Liver (tissue), 3 donors: Measurements from ENCODE around the gene DPY19L1.
"Not testable (repeated sequence)": the region's sequence is repeated elsewhere in the genome, so short reads cannot be mapped to it uniquely, and the experiment has no call there.

Experiments
- GABPA ChIP-seq, 2 donors: IDR thresholded peaks in 1 of 2; conservative IDR thresholded peaks in 1 of 2; 2 replicates each; pipeline ENCODE4 v1.6.1; 2016; ENCODE audit warnings: antibody characterized with exemption in 2 of 2, mild to moderate bottlenecking in 1 of 2, moderate library complexity in 1 of 2
- HNF4A ChIP-seq, 2 donors: conservative IDR thresholded peaks; 2 replicates each; pipeline ENCODE4 v1.6.1; 2016; ENCODE audit warnings: antibody characterized with exemption in 2 of 2, mild to moderate bottlenecking in 2 of 2
- RAD21 ChIP-seq, 2 donors: IDR thresholded peaks; 2 replicates each; pipeline ENCODE4 v1.6.1; 2016; ENCODE audit warnings: antibody characterized with exemption in 2 of 2, mild to moderate bottlenecking in 2 of 2
- RXRA ChIP-seq, 2 donors: IDR thresholded peaks; 2 replicates each; pipeline ENCODE4 v1.6.1; 2017 to 2018; ENCODE audit warnings: antibody characterized with exemption in 2 of 2, mild to moderate bottlenecking in 1 of 2
- SP1 ChIP-seq: IDR thresholded peaks from 2 replicates; pipeline ENCODE4 v1.6.1; 2018; ENCODE audit warnings: antibody characterized with exemption, mild to moderate bottlenecking
- TAF1 ChIP-seq: conservative IDR thresholded peaks from 2 replicates; pipeline ENCODE4 v1.6.1; 2016; ENCODE audit warnings: antibody characterized with exemption, mild to moderate bottlenecking
- YY1 ChIP-seq: IDR thresholded peaks from 2 replicates; pipeline ENCODE4 v1.6.1; 2016; ENCODE audit warnings: antibody characterized with exemption, mild to moderate bottlenecking
- TF ChIP-seq, protein P1 (sequence below): fragments of 150-350 bp; IDR thresholded peaks from 2 replicates; pipeline ENCODE4 v1.5.1; 2017; ENCODE audit warnings: improper control_type of control experiment, low read depth, low read length; ENCODE audit not compliant: missing input control
- TF ChIP-seq, protein P2 (sequence below): IDR thresholded peaks from 2 replicates; pipeline ENCODE4 v1.6.1; 2016; ENCODE audit warnings: antibody characterized with exemption
- TF ChIP-seq, protein P3 (sequence below): IDR thresholded peaks from 2 replicates; pipeline ENCODE4 v1.6.1; 2016; ENCODE audit warnings: antibody characterized with exemption
- TF ChIP-seq, protein P4 (sequence below): IDR thresholded peaks from 2 replicates; pipeline ENCODE4 v1.6.1; 2016; ENCODE audit warnings: antibody characterized with exemption, mild to moderate bottlenecking
- TF ChIP-seq, protein P5 (sequence below): IDR thresholded peaks from 2 replicates; pipeline ENCODE4 v1.6.1; 2016; ENCODE audit warnings: antibody characterized with exemption
- donor health status: healthy.
- donor health status: healthy.

DNA sequence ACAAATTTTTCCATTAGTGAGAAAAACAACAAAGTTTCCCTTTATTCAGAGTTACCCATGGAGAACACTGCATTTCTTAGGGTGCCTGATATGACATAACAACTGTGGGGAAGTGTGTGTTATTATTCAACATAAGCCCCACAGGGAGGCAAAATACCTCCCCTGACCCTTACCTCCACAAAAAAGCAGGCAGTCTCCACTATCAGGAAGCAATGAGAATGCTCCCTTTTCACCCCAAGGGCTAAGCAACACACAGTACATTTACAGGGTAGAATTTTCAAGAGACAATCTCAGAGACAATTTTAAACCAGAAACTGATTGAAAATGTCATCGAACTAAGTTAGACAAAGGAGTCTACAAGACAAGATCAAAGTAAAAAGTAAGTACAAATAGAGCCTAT is 69.5 kb downstream of the DPY19L1 start:
- not testable (repeated sequence) for TF ChIP-seq SP1; RXRA (IDR thresholded peaks at IDR 0.05); TAF1; RAD21 (IDR thresholded peaks at IDR 0.05); HNF4A (conservative IDR thresholded peaks at IDR 0.05); YY1; GABPA (IDR thresholded peaks at IDR 0.05 in 1 of 2, conservative IDR thresholded peaks at IDR 0.05 in 1 of 2)
- TF ChIP-seq, protein P1, sequence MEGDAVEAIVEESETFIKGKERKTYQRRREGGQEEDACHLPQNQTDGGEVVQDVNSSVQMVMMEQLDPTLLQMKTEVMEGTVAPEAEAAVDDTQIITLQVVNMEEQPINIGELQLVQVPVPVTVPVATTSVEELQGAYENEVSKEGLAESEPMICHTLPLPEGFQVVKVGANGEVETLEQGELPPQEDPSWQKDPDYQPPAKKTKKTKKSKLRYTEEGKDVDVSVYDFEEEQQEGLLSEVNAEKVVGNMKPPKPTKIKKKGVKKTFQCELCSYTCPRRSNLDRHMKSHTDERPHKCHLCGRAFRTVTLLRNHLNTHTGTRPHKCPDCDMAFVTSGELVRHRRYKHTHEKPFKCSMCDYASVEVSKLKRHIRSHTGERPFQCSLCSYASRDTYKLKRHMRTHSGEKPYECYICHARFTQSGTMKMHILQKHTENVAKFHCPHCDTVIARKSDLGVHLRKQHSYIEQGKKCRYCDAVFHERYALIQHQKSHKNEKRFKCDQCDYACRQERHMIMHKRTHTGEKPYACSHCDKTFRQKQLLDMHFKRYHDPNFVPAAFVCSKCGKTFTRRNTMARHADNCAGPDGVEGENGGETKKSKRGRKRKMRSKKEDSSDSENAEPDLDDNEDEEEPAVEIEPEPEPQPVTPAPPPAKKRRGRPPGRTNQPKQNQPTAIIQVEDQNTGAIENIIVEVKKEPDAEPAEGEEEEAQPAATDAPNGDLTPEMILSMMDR: not testable (repeated sequence)
- TF ChIP-seq, protein P2, sequence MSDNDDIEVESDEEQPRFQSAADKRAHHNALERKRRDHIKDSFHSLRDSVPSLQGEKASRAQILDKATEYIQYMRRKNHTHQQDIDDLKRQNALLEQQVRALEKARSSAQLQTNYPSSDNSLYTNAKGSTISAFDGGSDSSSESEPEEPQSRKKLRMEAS: not testable (repeated sequence)
- TF ChIP-seq, protein P3, sequence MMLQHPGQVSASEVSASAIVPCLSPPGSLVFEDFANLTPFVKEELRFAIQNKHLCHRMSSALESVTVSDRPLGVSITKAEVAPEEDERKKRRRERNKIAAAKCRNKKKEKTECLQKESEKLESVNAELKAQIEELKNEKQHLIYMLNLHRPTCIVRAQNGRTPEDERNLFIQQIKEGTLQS: not testable (repeated sequence)
- TF ChIP-seq, protein P4, sequence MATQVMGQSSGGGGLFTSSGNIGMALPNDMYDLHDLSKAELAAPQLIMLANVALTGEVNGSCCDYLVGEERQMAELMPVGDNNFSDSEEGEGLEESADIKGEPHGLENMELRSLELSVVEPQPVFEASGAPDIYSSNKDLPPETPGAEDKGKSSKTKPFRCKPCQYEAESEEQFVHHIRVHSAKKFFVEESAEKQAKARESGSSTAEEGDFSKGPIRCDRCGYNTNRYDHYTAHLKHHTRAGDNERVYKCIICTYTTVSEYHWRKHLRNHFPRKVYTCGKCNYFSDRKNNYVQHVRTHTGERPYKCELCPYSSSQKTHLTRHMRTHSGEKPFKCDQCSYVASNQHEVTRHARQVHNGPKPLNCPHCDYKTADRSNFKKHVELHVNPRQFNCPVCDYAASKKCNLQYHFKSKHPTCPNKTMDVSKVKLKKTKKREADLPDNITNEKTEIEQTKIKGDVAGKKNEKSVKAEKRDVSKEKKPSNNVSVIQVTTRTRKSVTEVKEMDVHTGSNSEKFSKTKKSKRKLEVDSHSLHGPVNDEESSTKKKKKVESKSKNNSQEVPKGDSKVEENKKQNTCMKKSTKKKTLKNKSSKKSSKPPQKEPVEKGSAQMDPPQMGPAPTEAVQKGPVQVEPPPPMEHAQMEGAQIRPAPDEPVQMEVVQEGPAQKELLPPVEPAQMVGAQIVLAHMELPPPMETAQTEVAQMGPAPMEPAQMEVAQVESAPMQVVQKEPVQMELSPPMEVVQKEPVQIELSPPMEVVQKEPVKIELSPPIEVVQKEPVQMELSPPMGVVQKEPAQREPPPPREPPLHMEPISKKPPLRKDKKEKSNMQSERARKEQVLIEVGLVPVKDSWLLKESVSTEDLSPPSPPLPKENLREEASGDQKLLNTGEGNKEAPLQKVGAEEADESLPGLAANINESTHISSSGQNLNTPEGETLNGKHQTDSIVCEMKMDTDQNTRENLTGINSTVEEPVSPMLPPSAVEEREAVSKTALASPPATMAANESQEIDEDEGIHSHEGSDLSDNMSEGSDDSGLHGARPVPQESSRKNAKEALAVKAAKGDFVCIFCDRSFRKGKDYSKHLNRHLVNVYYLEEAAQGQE: not testable (repeated sequence)
- TF ChIP-seq, protein P5, sequence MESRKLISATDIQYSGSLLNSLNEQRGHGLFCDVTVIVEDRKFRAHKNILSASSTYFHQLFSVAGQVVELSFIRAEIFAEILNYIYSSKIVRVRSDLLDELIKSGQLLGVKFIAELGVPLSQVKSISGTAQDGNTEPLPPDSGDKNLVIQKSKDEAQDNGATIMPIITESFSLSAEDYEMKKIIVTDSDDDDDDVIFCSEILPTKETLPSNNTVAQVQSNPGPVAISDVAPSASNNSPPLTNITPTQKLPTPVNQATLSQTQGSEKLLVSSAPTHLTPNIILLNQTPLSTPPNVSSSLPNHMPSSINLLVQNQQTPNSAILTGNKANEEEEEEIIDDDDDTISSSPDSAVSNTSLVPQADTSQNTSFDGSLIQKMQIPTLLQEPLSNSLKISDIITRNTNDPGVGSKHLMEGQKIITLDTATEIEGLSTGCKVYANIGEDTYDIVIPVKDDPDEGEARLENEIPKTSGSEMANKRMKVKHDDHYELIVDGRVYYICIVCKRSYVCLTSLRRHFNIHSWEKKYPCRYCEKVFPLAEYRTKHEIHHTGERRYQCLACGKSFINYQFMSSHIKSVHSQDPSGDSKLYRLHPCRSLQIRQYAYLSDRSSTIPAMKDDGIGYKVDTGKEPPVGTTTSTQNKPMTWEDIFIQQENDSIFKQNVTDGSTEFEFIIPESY: not testable (repeated sequence)
